Measurements from ENCODE around the gene MRPS30.
"Not testable (repeated sequence)": the region's sequence is repeated elsewhere in the genome, so short reads cannot be mapped to it uniquely, and the experiment has no call there.

MRPS30 gene

GRCh38 chr5:44808435-44809214 is at the start of gene MRPS30:
TSS of gene MRPS30 (plus strand) at chr5:44808947. CDS start at chr5:44808963, 16 bp downstream.
- no peak for TF ChIP-seq GATA1 (IDR thresholded peaks at IDR 0.05; ENCODE audit: low read depth, low read length)
- TF ChIP-seq POLR2A (IDR thresholded peaks at IDR 0.05; ENCODE audit: low read length) = peak; percentile 91
- DNase-seq = peak; percentile 98

- no peak for DNase-seq
- TF ChIP-seq POLR2A (IDR thresholded peaks at IDR 0.05; ENCODE audit: low read length) = no peak
- no peak for TF ChIP-seq GATA1 (IDR thresholded peaks at IDR 0.05; ENCODE audit: low read depth, low read length)
Measured at GRCh38 chr5:44769200-44769876, 39.4 kb upstream of the MRPS30 start.

- DNase-seq = no peak
Measured at GRCh38 chr5:44769877-44770209, 38.9 kb upstream of the MRPS30 start.

GRCh38 chr5:44770780-44771717 is 37.7 kb upstream of the MRPS30 start:
- no peak for DNase-seq

More at GRCh38 chr5:44769877-44770209, 38.9 kb upstream of the MRPS30 start:
- no peak for TF ChIP-seq GATA1 (IDR thresholded peaks at IDR 0.05; ENCODE audit: low read depth, low read length)
- no peak for TF ChIP-seq POLR2A (IDR thresholded peaks at IDR 0.05; ENCODE audit: low read length)

GRCh38 chr5:44772397-44772796 is 36.4 kb upstream of the MRPS30 start:
- not testable (repeated sequence) for DNase-seq

More at GRCh38 chr5:44770780-44771717, 37.7 kb upstream of the MRPS30 start:
- TF ChIP-seq POLR2A (IDR thresholded peaks at IDR 0.05; ENCODE audit: low read length) = no peak
- no peak for TF ChIP-seq GATA1 (IDR thresholded peaks at IDR 0.05; ENCODE audit: low read depth, low read length)

- peak; percentile 47 to 57 for DNase-seq
Measured at GRCh38 chr5:44774279-44774880, 34.4 kb upstream of the MRPS30 start.

DNA sequence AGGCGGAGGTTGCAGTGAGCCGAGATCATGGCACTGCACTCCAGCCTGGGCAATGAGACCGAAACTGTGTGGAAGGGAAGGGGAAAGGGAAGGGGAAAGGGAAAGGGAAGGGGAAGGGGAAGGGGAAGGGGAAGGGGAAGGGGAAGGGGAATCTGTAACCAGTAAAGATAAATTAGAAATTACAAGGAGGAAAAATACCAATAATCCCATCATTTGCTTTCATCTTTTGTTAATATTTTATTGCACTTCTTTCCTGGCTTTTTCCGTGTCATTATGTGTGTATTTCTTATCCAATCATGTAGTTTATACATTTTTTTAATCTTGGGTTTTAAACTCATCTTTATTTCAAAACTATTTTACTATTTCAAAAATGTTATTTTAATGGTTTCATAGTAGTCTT is 29.6 kb upstream of the MRPS30 start:
- TF ChIP-seq POLR2A (IDR thresholded peaks at IDR 0.05; ENCODE audit: low read length) (no peak), GATA1 (IDR thresholded peaks at IDR 0.05; ENCODE audit: low read depth, low read length) (no peak)
- no peak for DNase-seq

More at GRCh38 chr5:44774279-44774880, 34.4 kb upstream of the MRPS30 start:
- TF ChIP-seq GATA1 (IDR thresholded peaks at IDR 0.05; ENCODE audit: low read depth, low read length) (no peak), POLR2A (IDR thresholded peaks at IDR 0.05; ENCODE audit: low read length) (no peak)

DNA sequence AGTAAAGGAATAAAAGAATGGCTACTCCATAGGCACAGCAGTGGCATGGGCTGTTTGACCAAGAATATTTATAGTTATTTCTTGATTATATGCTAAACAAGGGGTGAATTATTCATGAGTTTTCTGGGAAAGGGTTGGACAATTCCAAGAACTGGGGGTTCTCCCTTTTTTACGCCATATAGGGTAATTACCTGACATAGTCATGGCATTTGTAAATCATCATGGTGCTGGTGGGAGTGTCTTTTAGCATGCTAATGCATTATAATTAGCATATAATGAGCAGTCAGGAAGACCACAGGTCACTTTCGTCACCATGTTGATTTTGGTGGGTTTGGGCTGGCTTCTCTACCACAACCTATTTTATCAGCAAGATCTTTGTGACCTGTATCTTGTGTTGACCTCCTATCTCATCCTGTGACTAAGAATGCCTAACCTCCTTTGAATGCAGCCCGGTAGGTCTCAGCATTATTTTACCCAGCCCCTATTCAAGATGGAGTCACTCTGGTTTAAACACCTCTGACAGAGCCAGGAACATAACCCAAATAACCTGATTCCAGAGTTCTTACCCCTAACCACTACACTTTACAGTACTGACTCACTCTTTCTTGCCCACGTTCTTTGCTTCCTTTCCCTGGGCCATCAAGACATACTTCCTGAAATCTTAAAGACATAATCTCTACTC is 25.0 kb upstream of the MRPS30 start:
- TF ChIP-seq GATA1 (IDR thresholded peaks at IDR 0.05; ENCODE audit: low read depth, low read length) = no peak
- no peak for TF ChIP-seq POLR2A (IDR thresholded peaks at IDR 0.05; ENCODE audit: low read length)
- no peak for DNase-seq

DNA sequence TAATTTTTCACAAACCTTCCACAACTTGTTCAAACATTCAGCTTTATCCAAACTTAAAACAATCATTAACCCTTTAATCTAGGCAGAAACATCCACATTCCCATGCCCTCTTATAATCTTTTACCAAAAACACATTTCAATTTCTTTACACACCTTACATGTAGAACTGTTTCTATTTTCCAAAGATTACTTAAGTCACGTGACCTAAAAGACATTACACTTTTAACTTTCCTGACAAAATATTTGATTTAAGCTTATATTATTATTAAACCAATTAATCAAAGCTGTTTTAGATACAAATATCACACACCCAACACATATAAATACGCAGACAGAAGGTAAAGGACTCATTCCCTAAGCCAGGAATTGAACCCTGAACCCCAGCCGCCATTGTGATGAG is 21.0 kb upstream of the MRPS30 start:
- TF ChIP-seq POLR2A (IDR thresholded peaks at IDR 0.05; ENCODE audit: low read length) (no peak), GATA1 (IDR thresholded peaks at IDR 0.05; ENCODE audit: low read depth, low read length) (no peak)
- no peak for DNase-seq

DNA sequence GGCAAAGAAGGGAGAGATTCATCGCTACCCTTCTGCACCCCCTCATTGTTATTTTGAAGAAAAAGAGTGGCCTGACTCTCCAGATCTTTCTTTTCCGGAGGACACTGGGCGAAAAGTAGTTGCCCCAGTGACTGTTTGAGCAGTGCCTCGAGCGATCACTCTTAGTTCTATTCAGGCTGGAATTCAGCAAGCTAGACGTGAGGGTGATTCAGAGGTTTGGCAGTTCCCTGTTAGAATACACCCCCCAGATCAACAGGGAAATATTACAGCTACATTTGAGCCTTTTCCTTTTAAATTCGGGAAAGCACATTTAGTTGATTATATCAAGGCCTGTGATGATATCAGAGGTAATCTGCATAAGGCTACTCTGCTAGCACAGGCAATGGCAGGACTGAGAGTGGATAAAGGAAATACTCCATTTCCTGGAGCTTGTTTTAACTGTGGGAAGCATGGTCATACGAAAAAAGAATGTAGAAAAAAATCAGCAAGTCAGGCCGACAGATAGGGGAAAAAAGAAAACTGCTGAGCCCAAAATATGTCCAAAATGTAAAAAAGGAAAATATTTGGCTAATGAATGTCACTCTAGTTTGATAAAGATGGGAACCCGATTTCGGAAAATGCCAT is 19.3 kb upstream of the MRPS30 start:
- DNase-seq = not testable (repeated sequence)

DNA sequence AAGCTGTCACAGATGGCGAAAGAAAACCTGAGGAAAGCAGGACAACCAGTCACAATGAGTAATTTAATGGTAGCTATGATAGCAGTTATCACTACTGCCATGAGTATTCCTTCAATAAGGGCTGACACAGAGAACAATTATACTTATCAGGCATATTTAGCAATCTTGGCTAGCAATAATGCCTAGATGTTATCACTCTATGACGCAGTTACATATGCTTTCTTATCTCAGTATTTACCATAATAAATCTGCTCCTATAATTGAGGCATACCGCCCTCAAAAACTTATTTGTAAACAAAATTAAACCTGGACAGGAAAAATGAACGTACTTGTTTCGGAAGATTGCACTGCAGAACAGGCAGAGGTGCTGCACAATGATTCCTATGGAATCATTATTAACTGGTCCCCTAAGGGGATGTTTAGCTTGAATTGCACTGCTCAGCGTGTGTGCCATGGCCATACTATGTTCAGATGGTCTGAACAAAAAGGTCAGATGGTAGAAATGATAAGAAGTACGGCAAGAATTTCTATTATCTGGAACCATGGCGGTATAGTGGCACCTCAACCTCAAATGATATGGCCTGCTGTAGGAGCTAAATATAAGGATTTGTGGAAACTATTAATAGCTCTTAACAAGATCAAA is 16.6 kb upstream of the MRPS30 start:
- DNase-seq = not testable (repeated sequence)

DNA sequence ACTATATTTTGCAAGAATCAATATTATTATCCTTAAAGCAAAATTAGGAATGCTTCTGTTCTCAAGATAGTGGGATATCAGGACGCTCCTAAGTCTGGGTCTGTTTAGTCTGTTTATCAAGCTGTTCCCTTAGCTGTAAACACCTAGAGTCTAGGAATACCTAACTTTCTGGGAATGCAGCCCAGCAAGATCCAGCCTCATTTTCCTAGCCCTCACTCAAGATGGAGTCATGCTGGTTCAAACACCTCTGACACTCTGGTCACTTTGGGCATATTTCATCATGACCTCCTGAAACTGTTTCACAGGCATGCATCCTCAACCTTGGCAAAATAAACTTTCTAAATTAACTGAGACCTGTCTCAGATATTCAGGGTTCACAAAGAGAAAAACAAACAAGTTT is 14.4 kb upstream of the MRPS30 start:
- no peak for DNase-seq

More for the DNA sequence above, 14.4 kb upstream of the MRPS30 start:
- TF ChIP-seq GATA1 (IDR thresholded peaks at IDR 0.05; ENCODE audit: low read depth, low read length) (no peak), POLR2A (IDR thresholded peaks at IDR 0.05; ENCODE audit: low read length) (no peak)

Measured in erythroblast (primary cell).